ENCODE data around the gene COL4A3.

DNA sequence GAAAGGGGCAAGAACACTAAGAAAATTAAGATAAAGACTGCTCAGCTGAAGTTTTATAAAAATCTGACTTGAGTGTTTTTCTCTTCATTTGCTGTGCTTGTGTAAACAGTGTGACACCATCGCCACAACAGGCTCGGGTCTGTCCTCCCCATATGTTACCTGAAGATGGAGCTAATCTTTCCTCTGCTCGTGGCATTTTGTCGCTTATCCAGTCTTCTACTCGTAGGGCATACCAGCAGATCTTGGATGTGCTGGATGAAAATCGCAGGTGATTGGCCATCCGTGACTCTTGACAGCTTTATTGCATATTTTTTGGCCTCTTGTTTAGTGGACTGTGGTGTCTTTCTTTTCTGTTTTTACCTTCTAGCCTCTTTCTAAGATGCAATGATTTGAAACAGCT is 182.7 kb downstream of the COL4A3 start:
- TF ChIP-seq, protein P1, sequence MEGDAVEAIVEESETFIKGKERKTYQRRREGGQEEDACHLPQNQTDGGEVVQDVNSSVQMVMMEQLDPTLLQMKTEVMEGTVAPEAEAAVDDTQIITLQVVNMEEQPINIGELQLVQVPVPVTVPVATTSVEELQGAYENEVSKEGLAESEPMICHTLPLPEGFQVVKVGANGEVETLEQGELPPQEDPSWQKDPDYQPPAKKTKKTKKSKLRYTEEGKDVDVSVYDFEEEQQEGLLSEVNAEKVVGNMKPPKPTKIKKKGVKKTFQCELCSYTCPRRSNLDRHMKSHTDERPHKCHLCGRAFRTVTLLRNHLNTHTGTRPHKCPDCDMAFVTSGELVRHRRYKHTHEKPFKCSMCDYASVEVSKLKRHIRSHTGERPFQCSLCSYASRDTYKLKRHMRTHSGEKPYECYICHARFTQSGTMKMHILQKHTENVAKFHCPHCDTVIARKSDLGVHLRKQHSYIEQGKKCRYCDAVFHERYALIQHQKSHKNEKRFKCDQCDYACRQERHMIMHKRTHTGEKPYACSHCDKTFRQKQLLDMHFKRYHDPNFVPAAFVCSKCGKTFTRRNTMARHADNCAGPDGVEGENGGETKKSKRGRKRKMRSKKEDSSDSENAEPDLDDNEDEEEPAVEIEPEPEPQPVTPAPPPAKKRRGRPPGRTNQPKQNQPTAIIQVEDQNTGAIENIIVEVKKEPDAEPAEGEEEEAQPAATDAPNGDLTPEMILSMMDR (IDR thresholded peaks at IDR 0.05), result no peak
- TF ChIP-seq EP300 (IDR thresholded peaks at IDR 0.05) (no peak), POLR2A (IDR thresholded peaks at IDR 0.05) (no peak)

All from stomach (tissue), 4 donors.